Glomerular visceral epithelial cell (primary cell): ENCODE results near the gene SAMD1.

Experiments
- DNase-seq: peaks from one replicate; pipeline ENCODE4 v3.0.0-alpha.2; 2016; ENCODE audit errors: extremely low spot score

SAMD1 gene

DNA sequence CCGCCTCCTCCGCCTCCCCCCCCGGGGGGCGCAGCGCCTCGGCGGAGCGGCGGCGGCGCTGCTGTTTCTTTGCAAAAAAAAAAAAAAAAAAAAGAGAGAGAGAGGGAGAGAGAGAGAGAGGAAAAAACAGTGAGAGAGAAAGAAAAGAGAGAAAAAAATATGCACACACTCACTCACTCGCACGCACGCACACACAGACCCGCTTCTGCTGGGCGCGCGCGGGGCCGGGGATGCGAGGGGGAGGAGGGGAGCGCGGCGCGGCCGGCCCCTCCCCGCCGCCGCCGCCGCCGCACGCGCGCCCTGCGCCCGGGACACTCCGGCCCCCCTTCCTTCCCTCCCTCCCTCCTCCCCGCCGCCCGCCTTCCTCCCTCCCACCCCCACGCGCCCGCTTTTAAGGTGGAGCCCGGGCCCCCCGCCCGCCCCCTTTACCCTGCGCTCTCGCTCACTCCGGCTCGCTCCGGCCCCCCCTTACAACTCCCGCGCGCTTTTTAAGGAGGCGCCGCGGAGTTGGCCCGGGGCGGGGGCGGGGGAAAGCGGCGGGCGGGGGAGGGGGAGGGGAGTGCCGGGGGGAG is at the start of gene SAMD1:
TSS of gene SAMD1 (minus strand) at position 243 of the 572 bp plus-strand sequence.
- peak; percentile 93 for DNase-seq

- DNase-seq, result no peak
These were observed 49.4 kb upstream of the SAMD1 start for GRCh38 chr19:14139944-14140343.

DNA sequence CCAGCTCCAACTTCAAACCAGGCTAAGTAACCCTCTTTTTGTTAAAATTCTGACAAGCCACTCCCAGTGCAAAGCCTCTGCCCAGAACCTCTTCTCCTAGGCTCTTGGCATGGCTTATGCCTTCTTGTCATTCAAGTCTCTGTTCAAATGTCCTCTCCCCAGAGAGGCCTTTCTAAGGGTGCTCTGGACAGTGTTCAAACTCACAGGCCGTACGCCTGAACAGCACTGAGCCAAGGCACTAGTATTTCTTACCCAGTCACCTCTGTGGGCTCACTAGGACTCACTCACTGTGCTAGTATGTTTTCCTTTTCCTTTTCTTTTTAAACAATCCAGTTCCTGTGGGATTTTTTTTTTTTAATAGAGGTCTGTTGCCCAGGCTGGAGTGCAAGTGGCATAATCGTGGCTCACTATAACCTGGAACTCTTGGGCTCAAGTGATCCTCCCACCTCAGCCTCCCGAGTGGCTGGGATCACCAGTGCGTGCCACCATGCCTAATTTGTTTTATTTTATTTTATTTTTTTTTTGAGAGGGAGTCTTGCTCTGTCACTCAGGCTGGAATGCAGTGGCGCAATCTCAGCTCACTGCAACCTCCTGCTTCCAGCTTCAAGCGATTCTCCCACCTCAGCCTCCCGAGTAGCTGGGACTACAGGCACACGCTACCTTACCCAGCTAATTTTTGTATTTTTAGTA is 48.2 kb upstream of the SAMD1 start:
- DNase-seq, result peak; percentile 30

GRCh38 chr19:14136509-14137281 is 46.1 kb upstream of the SAMD1 start, which contains the start of gene ASF1B:
Gene ASF1B, minus strand, starts transcription at chr19:14136589. Its CDS starts 133 bp downstream, at chr19:14136456.
- DNase-seq, result peak; percentile 100

- no peak for DNase-seq
These were observed 45.5 kb upstream of the SAMD1 start for GRCh38 chr19:14135985-14136508.

DNA sequence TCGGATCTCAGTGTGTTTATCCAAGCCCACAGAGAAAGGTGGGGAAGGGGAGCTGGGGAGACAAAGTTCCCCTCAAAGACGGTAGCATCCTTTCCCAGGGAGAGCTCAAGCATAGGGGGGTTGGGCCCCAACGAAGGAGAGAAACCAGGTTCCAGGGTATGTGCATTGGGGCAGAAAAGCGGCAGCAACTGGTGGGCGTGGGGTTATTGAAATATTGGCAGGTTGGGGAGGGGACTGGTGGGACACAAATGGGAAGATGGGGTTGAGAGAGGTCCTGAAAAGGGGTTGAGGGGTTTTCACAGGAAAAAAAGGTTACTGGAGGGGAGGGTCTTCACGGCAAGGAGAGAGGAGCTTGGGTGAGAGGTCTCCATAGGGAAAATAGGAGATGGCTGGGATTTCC is 44.8 kb upstream of the SAMD1 start:
- DNase-seq, result no peak

DNA sequence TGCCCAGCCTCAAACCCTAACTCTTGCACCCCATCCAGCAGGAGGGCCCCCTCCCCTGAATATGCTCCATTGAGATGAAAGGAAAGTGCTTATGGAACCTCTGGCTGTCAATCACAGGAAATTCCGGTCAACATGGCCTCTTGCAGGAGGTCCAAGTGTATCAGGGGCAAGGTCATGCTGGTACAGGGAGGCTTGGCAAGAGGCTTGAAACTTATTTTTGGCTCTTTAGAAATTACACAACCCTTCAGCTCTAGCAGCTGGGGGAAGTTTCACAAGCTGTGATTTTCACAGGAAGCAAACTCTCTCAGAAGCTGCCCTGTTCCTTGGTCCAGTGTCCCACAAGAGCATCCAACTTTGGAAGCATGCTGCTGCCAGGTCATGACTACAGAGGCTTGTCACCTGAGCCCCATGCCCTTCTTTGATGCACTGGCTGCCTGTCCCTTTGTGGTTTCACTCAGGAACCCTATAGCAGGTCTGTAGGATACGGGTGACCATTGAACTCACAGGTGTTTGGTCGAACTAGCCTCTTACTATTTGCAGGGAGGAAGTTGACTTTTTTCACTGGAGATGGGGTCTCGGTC is 37.5 kb upstream of the SAMD1 start:
- DNase-seq, result no peak

- DNase-seq, result no peak
These were observed 36.6 kb upstream of the SAMD1 start for GRCh38 chr19:14127176-14127575.

DNA sequence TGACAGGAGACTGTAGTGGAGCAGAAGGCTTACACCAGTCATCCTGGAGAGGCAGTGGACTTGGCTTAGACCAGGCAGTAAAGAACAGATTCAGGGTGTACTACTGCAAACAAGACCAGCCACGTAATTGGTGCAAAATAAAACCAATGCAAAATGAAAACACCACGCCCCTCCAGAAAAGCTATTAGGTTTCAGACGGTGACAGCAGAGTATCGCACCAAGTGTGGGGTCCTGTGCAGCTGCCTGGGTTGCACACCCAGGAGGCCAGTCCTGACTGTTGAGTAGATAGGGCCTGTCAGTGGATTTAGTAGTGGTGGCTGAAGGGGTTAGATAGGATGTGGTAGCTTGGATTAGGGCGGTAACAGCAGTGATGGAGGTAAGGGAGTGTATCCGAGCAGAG is 32.4 kb upstream of the SAMD1 start:
- no peak for DNase-seq

- no peak for DNase-seq
These were observed 29.9 kb upstream of the SAMD1 start for GRCh38 chr19:14120497-14120780.

GRCh38 chr19:14119644-14120496 is 29.3 kb upstream of the SAMD1 start:
- no peak for DNase-seq

DNA sequence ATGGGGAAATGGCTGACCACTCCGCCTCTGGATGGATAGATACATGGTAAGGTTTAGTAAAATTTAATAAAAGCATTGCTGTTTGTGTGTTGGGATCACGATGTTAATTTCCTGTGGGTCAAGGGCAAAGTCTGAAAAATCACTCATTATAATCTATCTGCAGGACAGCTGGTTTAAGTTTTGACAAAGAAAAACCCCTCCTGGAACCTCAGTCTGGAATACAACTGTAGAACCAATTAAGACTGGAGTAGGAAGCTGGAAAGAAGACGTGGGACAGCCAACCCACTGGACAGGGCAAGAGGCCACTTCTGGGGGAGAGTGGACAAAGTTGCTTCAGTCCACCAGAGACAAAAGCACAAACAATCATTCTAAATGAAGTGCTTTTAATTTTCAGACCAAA is 28.6 kb upstream of the SAMD1 start:
- DNase-seq, result no peak

DNA sequence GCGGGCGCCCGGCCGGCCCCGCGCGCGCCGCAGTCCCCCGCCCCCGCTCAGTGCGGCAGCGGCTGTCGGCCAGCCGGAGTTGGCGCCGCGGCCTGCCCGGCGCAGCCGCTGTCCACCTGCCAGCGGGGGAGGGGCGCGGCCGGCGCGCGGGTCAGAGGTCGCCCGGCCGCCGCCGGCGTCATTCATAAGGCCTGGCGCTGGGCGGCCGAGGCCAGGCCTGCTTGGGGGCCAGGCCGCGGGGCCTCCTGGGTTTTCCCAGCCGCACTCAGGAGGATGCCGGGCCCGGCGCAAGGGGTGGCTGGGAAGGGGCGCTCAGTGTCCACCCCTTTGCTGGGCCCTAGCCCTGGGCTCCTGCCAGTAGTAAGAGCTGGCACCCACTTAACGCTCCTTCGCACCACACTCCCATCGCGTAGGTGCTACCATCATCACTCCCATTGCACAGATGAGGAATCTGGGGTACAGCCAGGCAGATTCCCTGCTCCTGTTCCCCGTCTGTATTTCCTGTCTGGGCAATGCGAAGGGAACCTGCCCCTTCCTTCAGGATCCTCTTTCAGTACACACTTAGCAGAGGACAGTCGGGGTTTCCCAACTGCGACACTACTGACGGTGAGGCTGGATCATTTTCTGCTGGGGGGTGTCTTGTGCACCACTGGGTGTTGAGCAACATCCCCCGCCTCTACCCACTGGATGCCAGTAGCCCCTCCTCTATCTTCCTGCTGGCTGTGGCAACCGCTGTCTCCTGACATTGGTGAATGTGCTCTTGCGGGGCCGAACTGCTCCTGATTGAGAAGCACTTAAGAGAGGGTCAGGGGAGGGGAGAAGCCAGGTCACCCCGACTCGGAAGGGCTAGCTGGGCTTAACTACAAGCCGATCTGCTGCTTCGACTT is 27.9 kb upstream of the SAMD1 start:
- peak; percentile 76 for DNase-seq

GRCh38 chr19:14117668-14118164 is 27.2 kb upstream of the SAMD1 start, which contains the start of gene PRKACA:
Gene PRKACA, minus strand, starts transcription at chr19:14117762. Its CDS starts 215 bp downstream, at chr19:14117547.
- peak; percentile 99 for DNase-seq

DNA sequence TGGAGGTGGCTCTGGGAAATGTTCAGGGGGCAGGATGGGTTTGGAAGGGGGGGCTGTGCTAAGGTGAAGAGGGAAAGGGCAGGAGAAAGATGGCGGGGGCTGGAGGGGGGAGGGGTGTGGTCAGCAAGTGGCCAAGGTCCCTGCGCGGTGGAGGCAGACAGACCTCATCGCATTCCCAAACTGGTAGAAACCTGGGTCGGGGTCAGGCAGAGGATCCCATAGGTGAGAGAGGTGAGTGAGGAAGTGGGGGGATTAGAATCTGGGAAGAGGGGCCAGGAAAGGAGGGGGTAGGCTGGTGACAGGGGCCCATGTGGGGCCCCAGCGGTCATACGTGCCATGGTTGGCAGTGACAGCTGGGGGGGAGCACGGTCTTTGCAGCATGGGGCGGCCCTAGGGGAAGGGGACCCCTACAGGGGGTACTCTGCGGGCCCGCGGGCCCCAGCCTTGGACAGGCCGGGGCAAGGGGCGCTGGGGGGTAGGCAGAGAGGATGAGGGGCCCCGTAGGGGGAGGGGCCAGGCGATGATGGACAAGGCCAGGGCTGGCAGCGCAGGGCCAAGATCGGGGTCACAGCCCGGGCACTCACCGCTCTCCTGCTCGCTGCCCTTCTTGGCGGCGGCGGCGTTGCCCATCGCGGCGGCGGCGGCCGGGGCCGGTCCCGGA is 26.5 kb upstream of the SAMD1 start:
- DNase-seq, result no peak

DNA sequence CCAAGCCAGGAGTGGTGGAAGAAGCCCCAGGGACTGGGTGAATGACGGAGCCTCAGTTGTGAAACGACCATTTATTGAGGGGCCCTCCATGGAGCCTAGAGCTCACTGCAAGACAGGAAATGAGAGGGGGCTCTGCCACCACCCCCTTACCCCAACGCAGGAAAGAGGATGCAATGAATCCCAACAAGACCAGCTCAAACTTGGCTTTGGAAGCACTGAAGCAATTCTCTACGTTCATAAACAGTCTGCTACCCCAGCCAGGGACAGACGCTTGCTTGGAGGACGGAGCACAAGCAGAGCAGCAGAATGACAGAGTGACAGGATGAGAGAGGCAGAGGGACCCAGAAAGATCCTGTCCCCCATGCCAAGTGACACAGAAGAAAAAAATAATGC is 26.0 kb upstream of the SAMD1 start:
- DNase-seq, result no peak

GRCh38 chr19:14115756-14116155 is 25.2 kb upstream of the SAMD1 start:
- DNase-seq, result no peak

GRCh38 chr19:14114854-14115253 is 24.3 kb upstream of the SAMD1 start:
- peak; percentile 35 for DNase-seq

GRCh38 chr19:14114439-14114838 is 23.9 kb upstream of the SAMD1 start:
- DNase-seq, result no peak
